ENCODE results near the gene THRB.

GRCh38 chr3:24485511-24485910 is 9.1 kb downstream of the THRB start:
- no peak for TF ChIP-seq EZH2phosphoT487 (conservative IDR thresholded peaks at IDR 0.05; ENCODE audit: low read length)
- TF ChIP-seq, protein P1, sequence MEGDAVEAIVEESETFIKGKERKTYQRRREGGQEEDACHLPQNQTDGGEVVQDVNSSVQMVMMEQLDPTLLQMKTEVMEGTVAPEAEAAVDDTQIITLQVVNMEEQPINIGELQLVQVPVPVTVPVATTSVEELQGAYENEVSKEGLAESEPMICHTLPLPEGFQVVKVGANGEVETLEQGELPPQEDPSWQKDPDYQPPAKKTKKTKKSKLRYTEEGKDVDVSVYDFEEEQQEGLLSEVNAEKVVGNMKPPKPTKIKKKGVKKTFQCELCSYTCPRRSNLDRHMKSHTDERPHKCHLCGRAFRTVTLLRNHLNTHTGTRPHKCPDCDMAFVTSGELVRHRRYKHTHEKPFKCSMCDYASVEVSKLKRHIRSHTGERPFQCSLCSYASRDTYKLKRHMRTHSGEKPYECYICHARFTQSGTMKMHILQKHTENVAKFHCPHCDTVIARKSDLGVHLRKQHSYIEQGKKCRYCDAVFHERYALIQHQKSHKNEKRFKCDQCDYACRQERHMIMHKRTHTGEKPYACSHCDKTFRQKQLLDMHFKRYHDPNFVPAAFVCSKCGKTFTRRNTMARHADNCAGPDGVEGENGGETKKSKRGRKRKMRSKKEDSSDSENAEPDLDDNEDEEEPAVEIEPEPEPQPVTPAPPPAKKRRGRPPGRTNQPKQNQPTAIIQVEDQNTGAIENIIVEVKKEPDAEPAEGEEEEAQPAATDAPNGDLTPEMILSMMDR (IDR thresholded peaks at IDR 0.05; ENCODE audit: insufficient read depth, low read length, poor library complexity, severe bottlenecking), result no peak

Data from SU-DHL-6 (cell line).